GM18907 (cell line): Measurements from ENCODE around the gene STX18.
"Not testable (repeated sequence)": the region's sequence is repeated elsewhere in the genome, so short reads cannot be mapped to it uniquely, and the experiment has no call there.

Source experiments
- ATAC-seq: cut with Tn5 transposase; IDR thresholded peaks from one replicate; pipeline ENCODE4 v1.9.1; 2021; ENCODE audit warnings: mild to moderate bottlenecking, moderate library complexity; ENCODE audit not compliant: unreplicated experiment

The STX18 gene

DNA sequence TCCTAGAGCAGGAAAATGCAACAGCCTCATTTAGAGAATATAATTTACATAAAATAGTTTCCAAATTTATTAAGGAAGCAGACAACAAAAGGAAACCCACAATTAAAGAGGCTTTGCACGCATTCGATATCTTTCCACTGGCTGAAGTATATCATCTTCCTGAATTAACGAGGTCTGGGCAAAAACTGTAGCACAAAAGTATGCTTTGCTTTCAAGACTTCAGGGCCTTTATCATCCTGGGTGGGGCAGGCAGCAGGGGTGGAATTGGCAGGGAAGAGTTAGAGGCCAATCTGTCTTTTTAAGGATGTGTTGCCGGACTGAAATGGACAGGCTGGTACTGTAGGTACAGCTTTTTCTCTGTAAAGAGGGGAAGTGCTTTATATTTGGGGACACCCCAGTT, 17.0 kb upstream of the STX18 start:
- no peak for ATAC-seq

DNA sequence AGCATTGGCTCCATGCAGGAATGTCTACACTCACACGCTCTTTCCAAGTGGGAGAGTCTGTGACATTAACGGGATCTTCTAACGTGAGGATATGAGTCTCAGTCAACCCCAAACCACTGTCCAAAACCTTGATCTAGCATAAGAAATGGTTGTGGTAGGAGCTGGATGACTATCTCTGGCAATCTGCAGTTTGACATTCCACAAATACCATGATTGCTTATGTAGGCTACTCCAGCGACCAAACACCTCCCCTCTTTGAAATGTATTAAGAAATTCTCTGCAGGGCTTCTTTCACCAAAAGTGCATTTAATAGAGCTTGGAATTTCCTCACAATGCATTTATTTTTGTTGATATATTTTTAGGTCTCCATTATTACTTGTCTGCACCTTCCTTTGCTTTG, 14.1 kb upstream of the STX18 start:
- no peak for ATAC-seq

DNA sequence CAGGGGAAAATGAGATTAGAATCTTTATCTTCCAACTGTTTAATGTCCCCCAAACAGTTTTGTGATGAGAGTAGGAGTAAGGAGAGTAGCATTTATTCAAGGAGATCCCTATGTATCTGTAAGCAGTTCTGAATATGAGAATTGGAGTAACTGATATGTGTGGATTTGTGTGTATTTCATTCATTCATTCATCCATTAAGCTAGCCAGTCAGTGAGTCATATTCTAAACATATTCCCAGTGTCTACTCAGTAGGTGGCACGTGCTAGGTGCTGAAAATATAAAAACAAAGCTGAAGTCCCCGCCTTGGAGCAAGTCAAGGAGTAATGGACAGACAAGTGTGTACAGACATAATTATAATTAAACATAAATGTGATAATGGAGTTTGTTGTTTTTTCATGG, 12.4 kb upstream of the STX18 start:
- no peak for ATAC-seq

DNA sequence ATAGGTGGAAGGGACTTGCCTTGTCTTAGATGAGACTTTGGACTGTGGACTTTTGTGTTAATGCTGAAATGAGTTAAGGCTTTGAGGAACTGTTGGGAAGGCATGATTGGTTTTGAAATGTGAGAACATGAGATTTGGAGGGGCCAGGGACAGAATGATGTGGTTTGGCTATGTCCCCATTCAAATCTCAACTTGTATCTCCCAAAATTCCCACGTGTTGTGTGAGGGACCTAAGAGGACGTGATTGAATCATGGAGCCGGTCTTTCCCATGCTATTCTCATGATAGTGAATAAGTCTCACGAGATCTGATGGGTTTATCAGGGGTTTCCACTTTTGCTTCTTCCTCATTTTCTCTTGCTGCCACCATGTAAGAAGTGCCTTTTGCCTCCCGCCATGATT, 10.2 kb upstream of the STX18 start:
- not testable (repeated sequence) for ATAC-seq

DNA sequence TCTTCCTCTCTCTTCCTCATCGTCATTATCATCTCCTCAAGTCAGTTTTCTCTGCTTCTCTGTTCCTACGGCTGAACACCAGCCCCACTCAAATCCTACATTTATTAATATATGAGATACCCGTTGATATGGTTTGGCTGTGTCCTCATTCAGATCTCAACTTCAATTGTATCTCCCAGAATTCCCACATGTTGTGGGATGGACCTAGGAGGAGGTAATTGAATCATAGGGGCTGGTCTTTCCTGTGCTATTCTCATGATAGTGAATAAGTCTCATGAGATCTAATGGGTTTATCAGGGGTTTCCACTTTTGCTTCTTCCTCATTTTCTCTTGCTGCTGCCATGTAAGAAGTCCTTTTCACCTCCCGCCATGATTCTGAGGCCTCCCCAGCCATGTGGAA, 8.3 kb upstream of the STX18 start:
- not testable (repeated sequence) for ATAC-seq

DNA sequence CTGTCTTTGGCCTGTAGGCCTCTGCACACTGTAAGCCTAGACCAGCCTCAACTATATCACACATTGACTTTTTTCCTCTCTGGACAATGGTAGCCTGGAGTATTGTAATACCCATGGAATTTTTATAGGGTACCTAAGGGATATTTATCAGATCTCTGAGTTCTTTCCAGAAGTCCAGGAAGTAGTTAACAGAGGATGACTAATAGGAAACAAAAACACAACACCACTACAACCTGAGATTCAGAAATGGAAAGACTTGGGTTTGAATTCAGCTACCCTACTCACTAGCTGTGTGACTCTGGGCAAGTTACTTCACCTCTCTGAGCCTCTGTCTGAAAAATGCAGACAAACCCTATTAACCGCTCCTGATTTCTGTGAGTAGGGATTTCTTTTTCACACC, 7.7 kb upstream of the STX18 start:
- no peak for ATAC-seq

DNA sequence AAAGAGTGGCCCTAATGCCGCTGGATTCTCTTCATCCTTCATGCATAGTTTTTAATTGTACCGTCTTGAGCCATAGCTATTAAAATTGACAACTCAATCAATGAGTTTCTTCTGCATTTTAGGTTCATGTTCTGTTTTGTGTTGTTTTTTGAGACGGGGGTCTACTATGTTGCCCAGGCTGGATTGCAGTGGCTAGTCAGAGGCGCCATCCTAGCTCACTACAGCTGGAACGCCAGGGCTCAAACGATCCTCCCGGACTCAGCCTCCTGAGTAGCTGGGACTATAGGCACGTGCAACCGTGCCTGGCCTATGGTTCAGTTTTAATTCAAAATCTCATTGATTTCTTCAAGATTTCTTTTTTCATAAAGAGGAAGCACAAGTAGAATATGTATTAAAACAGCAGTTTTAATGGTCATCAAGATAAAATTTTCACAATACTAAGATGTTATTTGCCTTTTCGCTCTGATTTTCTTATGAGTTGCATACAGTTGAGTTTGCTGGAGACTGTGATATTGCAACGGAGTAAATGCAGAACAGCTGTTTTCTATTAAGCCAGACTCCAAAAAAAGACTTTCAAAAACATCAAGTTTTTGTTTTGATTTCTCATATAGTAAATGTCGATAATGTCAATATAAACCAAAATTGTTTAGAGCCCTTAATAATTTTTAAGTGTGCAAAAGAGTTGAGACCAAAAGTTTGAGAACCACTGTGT, 1.1 kb upstream of the STX18 start:
- ATAC-seq: no peak

DNA sequence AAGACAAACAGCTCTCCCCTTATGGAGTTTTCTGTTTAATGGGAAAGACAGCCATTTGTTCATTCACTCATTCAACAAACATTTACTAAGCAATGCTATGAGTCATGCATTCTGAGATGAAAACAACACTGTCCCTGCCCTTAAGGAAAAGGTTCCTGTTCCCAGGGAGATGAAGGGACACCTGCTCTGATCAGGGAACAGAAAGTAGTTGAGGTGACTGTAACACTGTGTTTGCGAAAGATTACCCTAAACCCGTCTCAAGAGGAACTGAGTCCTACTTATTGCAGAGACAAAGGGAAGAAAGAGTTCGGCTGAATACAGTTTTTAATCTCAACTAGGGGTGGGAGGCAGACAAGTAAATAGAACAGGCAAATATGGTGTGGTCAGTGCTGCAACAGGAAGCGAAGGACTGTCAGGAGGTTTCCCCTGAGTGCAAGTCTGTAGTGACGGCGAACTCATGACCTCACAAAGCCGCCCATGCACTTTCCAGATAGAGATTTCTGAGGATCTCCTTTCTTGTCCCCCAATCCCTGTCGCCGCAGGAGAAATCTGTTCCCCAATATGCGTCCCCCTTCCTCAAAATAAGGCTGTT, 712 bp downstream of the STX18 start:
- no peak for ATAC-seq

DNA sequence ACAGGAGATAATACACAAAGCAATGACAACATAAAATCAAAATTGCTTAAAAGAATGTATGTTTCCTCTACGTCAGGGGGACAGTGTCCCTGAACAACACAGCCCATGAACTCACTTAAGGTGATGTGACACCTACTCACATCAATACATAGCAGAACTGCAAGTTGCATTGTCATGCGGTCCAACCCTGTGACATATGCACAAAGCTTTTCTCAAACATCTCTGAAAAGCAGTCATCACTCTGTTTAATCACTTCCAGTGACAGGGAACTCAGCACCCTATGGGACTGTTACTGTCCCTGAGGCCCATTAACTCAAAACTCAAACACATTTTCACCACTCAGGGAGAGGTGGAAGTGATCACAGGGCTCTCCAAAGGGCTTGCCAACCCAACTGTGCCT, 2.4 kb downstream of the STX18 start:
- ATAC-seq: no peak

DNA sequence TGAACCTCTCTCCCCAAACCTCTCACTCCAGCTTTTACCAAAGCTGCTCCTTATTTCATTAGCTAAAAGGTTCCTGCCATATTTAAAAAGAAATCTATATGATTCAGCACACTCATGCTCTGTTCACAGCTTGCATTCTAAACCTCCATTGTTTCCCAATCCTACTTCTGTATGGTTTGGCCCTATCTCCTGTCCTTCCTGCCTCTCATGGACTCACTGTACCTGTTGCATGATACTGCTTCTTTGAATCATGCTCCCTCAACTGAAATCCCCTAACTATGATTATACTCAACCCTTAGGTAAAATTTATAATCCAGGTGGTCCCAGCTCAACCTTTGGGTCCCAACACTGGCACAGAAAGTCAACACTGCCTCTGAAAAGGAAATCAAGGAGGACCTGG, 6.3 kb downstream of the STX18 start:
- ATAC-seq: no peak

DNA sequence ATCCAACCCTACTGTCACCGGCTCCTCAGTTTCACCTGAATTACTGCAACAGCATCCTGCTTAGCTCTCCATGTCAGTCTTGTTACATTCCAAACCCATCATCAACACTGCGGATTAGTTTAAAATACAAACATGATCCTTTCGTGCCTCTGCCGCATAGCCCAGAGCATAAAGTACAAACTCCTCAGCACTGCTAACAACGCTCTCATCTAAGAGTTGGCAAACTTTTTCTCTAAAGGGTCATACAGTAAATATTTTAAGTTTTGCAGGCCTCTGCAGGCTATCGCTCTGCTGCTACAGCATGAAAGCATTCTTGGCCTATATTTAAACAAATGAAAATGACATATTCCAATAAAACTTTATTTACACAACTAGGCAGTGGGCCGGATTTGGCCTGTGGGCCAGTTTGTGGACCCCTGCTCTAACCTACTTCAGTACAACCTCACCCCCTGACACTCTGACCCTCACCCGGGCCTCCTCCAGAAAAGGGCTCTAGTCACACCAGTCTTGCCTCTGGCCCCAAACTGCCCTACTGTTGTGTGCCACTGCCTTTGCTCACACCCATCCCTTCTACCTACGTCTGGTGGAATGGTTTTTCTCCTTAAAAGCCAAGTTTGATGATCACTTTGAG, 7.2 kb downstream of the STX18 start:
- ATAC-seq: no peak

DNA sequence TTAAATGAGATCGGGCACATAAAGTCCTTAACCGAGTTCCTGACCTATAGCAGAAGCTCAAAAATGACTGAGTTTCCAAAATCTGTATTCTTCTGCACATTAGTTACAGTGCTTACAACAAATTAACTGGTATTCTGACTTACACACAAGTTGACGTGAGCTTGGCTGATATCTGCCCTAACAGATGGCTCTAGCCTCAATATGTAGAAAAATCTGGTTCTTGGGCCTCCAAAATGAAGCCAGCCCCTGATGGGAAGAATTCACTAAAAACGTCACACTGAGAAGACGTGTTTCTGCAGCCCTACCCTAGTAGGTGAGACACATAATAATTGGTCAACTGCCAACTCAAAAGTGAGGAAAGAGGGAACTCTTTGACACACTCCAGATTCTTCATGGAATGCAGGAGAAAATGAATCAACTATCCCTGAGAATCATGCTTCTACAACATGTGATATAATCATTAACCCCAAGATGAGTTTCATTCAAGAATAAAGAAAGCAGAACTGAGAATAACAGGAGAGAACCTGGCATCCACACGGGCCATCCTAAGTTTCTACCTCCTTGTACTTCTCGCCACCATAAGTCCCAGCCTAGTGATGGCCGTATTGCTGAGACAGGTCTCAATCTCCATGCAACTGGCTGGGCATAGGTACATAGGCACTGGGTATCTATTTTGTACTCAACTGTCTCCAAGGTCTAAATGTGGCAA, 8.2 kb downstream of the STX18 start:
- ATAC-seq: no peak

DNA sequence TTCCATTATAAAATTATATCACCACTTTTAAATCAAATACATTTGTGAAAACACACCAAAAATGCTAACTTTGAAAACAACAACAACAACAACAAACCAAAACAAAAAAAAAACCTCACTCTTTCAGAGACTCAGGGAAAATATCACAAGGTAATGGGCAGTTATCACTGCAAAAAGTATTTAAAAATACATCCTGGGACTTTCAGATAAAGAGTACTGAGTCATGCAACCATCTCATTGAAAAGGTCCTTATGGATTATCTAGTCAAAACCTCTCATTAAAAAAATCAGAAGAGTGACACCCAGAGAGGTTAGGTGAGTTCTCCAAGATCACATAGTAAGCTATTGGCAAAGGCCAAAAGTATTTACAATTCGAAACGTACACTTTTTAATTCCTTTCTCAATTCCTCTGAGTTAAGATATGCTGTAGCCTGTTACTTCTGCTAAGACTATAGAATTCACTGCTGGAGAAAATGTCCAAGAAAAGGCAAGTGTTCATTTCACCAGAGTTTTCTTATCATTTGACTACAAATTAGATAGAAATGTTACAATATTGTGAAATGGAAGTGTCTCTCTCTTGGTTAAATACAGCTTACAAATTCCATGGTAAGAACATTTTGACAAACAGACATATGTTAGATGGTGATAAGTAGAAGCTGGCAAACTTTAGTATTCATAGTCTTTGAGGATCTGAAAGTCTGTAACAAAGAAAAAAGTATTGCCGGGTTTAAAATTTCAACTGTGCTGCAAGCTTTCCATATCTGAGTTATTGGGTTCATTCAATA, 9.3 kb downstream of the STX18 start:
- no peak for ATAC-seq

DNA sequence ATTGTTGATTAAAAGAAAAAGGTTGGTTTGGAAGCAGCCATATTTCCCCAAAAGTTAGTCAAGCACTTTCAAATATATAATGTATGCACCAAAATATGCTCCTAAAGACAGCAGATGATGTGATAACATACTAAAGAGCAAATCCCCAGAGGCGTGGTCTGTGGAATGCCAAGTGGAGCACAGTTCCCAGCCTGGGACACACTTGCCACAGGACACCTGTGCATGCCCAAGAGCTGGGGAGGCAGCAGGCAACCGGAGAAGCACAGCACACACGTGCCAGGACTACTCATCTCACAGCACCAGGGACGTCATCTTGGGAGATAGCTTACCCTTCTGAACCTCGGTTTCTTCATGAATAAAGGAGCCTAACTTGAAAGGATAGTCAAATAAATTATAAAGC, 12.5 kb downstream of the STX18 start:
- no peak for ATAC-seq

DNA sequence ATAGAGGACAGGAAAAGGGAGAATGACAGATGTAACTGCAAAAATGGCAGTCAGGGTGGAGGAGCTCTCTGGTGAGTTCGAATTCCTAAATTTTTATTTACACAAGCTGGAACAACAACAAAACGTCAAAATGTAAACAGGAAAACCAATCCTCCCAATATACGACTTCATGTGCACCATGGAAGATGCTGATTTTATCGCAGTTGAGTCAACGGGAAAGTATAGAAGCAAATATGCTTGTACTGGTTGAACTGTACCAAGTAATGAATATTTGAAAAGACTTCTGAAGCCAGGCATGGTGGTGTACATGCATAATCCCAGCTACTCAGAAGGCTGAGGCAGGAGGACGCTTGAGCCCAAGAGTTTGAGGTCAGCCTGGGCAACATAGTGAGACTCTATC, 15.4 kb downstream of the STX18 start:
- no peak for ATAC-seq

DNA sequence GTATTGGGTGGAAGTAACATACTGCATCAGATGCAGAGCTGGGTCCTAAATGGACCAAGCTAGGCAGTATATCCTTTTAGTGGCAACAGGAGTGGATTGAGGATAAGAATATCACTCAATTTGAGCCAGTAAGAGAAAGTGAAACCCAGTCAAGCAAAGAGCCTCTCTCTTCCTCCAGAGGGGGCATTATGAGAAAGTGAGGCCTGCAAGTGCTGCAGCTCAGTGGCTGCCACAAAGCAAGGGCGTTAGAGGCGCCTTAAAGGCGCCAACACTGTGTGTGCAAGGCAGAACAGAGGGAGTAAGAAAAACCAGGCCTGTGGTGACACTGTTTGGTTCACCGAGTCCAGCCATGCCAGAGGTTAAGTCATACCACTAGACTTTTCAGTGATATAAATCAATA, 17.5 kb downstream of the STX18 start:
- ATAC-seq: peak; percentile 96

DNA sequence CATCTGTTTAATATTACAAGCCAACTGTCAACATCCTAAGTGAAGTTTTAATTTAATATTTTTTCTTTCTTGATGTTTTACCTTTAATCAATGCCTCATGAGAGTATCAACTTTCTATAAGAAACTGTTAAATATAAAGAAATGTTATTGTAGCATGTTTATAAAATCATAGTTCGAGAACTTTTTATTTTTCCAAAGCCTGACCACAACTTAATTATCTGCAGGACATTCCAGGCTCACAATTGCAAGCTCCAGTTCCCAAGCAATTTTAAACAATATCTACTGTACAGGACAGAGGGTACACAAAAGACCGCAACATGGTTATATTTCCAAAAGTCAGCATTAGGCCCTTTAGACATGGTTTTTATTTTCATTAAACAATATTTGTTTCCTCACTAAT, 20.1 kb downstream of the STX18 start:
- no peak for ATAC-seq

DNA sequence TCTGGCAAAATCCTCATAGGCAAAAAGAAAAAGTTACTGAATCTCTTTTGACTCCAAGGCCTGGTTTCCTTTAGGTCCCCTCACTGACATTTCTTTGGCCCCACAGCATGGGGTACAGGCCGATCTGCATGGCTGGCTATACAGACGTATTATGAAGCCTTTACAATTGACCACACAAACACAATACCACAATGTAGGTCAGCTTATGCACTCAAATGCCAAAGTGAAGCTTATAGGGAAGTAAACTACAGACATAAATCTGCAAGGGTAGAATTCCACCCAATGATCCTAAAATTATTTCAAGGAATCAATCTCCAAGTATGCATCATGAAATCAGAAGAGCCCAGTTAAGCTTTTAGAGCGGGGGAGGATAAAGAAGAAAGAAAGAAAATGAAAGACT, 20.7 kb downstream of the STX18 start:
- ATAC-seq: peak; percentile 35

DNA sequence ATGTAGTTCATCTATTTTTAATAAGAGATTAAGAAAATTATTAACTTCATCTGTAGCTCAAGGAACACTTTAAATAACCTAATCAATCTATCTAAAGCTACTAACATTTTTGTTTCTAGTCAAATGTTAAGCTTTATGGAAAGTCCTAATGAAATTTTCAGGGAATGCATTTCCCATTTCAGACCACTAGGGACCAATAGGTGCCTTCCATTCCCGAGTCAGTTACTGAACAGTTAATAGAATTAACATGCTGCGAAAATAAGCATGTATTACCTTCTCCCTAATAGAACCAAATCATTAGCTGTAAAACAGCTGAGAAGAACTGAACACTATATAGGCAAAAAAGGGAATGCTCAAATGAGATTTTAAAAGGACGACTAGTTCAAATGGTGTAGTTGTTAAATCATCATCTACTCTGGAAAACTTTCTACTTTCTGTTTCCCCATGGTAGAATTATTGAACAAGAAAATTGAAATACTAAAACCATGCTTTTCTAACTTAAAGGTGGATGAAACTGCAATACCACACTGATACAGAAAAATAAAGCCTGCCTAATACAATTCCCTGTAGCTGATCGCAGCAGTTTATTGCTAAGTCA, 22.5 kb downstream of the STX18 start:
- ATAC-seq: no peak

DNA sequence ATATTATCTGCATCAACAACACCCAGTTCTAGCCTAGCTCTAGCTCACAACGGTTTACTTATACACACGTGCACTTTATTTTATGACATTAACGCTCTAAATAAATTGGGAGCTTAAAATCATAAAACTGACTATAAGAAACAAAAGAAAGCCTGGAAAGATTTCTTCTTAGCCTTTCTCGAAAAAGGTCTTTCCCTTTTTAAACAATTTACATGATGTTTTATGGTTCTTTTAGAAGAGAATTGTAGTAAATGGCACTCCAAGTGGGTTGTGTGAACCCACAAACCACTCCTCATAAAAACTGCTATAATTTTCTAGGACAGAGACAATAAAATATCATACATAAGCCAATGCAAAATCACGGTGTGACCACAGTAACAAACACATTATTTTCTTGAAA, 23.1 kb downstream of the STX18 start:
- ATAC-seq: no peak

DNA sequence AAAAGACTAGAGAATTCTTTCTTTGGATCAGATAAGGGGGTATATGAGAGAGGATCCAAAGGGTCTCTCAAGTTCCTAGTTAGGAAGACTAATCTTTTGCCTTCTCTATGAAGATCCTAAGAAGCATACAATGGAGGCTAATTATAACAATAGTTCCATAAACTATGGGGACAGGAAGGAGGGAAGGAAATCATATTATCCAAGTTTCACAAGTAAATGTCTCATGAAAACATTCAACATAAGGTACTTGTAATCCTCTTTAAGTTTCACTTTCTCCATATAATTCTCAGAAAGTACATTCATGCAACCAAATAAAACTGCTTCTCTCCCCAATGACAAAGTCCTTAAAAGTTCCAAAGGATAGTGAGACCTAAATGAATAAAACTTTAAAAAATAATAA, 27.1 kb downstream of the STX18 start:
- ATAC-seq: no peak
